ENCODE measurements around the gene IZUMO1. TPM values are rescaled to one million over a fixed set of nuclear protein-coding genes. Genes with fewer than 3 reads are reported as not detected.
A peak's percentile ranks its signal among the peaks of the same experiment; 100 is the strongest.

Gene IZUMO1
- total RNA-seq, 4 donors from 2014 or later: 1.3 to 2.5 (median 1.3) TPM; not detected in 1

- ATAC-seq (ENCODE audit: low FRiP score) (no peak), DNase-seq (ENCODE audit: low spot score) (no peak)
- TF ChIP-seq CTCF (IDR thresholded peaks at IDR 0.05): no peak
Observed at GRCh38 chr19:48711106-48711662, 35.5 kb downstream of the IZUMO1 start.

- ATAC-seq (ENCODE audit: low FRiP score) (no peak), DNase-seq (ENCODE audit: low spot score) (no peak)
- TF ChIP-seq CTCF (IDR thresholded peaks at IDR 0.05): no peak
Observed at GRCh38 chr19:48708471-48708870, 38.2 kb downstream of the IZUMO1 start.

GRCh38 chr19:48705431-48705830 is 41.3 kb downstream of the IZUMO1 start:
- ATAC-seq (ENCODE audit: low FRiP score) (no peak), DNase-seq (ENCODE audit: low spot score) (no peak)
- no peak for TF ChIP-seq CTCF (IDR thresholded peaks at IDR 0.05)

GRCh38 chr19:48703316-48703715 is 43.4 kb downstream of the IZUMO1 start:
- ATAC-seq (ENCODE audit: low FRiP score) (no peak), DNase-seq (ENCODE audit: low spot score) (no peak)
- no peak for TF ChIP-seq CTCF (IDR thresholded peaks at IDR 0.05)

- no peak for ATAC-seq (ENCODE audit: low FRiP score)
- no peak for TF ChIP-seq CTCF (IDR thresholded peaks at IDR 0.05)
- DNase-seq (ENCODE audit: low spot score): no peak
Observed at GRCh38 chr19:48702701-48703100, 44.0 kb downstream of the IZUMO1 start.

- no peak for ATAC-seq (ENCODE audit: low FRiP score)
- DNase-seq (ENCODE audit: low spot score): no peak
- no peak for TF ChIP-seq CTCF (IDR thresholded peaks at IDR 0.05)
Observed at GRCh38 chr19:48698046-48698445, 48.7 kb downstream of the IZUMO1 start.

- DNase-seq (ENCODE audit: low spot score): no peak
- no peak for TF ChIP-seq CTCF (IDR thresholded peaks at IDR 0.05)
- ATAC-seq (ENCODE audit: low FRiP score): peak; percentile 56
Observed at GRCh38 chr19:48696353-48697010, 50.2 kb downstream of the IZUMO1 start.

Measured in omental fat pad (tissue), 4 donors.